ENCODE results near the gene SH2D3A. TPM values are rescaled to one million over a fixed set of nuclear protein-coding genes. Genes with fewer than 3 reads are reported as not detected.
"Not testable (repeated sequence)": the region's sequence is repeated elsewhere in the genome, so short reads cannot be mapped to it uniquely, and the experiment has no call there.

The SH2D3A gene
- total and polyA plus RNA-seq, 2 donors from 2014 or later = 12.5 to 35.4 TPM

- Histone ChIP-seq H3K4me1 (ENCODE audit: control insufficient read depth in 2 of 3, insufficient read depth in 2 of 3, low read depth in 1 of 3, low read length in 3 of 3) (no peaks in the 10 kb centered on the region), H3K27me3 (ENCODE audit: control insufficient read depth, insufficient read depth, low read length) (peaks cover 11% of the 10 kb centered on the region), H3K27ac (ENCODE audit: low read depth in 2 of 2, low read length in 2 of 2) (no peak overlapping the region), H3K9ac (ENCODE audit: low read length in 3 of 3) (no peak overlapping the region), H3K36me3 (ENCODE audit: control insufficient read depth in 2 of 3, insufficient read depth in 3 of 3, low read length in 3 of 3) (no peaks in the 10 kb centered on the region), H3K4me3 (ENCODE audit: low read length in 3 of 3) (no peak overlapping the region), H3K9me3 (ENCODE audit: control insufficient read depth in 2 of 3, insufficient read depth in 1 of 3, low read length in 3 of 3) (no peaks in the 10 kb centered on the region)
- FAIRE-seq (no peak), DNase-seq (no peak)
- no peak for TF ChIP-seq CTCF (IDR thresholded peaks at IDR 0.05; ENCODE audit: borderline replicate concordance, extremely low read depth, insufficient read depth)
- intact Hi-C loops (cut with DNase I) = no loop called here
Measured at GRCh38 chr19:6711078-6711361, 56.2 kb downstream of the SH2D3A start.

GRCh38 chr19:6710273-6711077 is 56.8 kb downstream of the SH2D3A start:
- Histone ChIP-seq H3K4me3 (ENCODE audit: low read length in 3 of 3) (no peak overlapping the region), H3K36me3 (ENCODE audit: control insufficient read depth in 2 of 3, insufficient read depth in 3 of 3, low read length in 3 of 3) (no peaks in the 10 kb centered on the region), H3K4me1 (ENCODE audit: control insufficient read depth in 2 of 3, insufficient read depth in 2 of 3, low read depth in 1 of 3, low read length in 3 of 3) (no peaks in the 10 kb centered on the region), H3K9ac (ENCODE audit: low read length in 3 of 3) (no peak overlapping the region), H3K9me3 (ENCODE audit: control insufficient read depth in 2 of 3, insufficient read depth in 1 of 3, low read length in 3 of 3) (no peaks in the 10 kb centered on the region), H3K27me3 (ENCODE audit: control insufficient read depth, insufficient read depth, low read length) (peaks cover 11% of the 10 kb centered on the region), H3K27ac (ENCODE audit: low read depth in 2 of 2, low read length in 2 of 2) (no peak overlapping the region)
- no peak for TF ChIP-seq CTCF (IDR thresholded peaks at IDR 0.05; ENCODE audit: borderline replicate concordance, extremely low read depth, insufficient read depth)
- DNase-seq (peak in 2 of 5 donors; percentile 27 to 69), FAIRE-seq (no peak)
- intact Hi-C loops (cut with DNase I) = no loop called here

GRCh38 chr19:6709549-6709948 is 57.7 kb downstream of the SH2D3A start:
- Histone ChIP-seq H3K9ac (ENCODE audit: low read length in 3 of 3) (no peak overlapping the region), H3K27ac (ENCODE audit: low read depth in 2 of 2, low read length in 2 of 2) (no peak overlapping the region), H3K36me3 (ENCODE audit: control insufficient read depth in 2 of 3, insufficient read depth in 3 of 3, low read length in 3 of 3) (no peaks in the 10 kb centered on the region), H3K4me3 (ENCODE audit: low read length in 3 of 3) (no peak overlapping the region), H3K9me3 (ENCODE audit: control insufficient read depth in 2 of 3, insufficient read depth in 1 of 3, low read length in 3 of 3) (no peaks in the 10 kb centered on the region), H3K4me1 (ENCODE audit: control insufficient read depth in 2 of 3, insufficient read depth in 2 of 3, low read depth in 1 of 3, low read length in 3 of 3) (no peaks in the 10 kb centered on the region), H3K27me3 (ENCODE audit: control insufficient read depth, insufficient read depth, low read length) (peaks cover 11% of the 10 kb centered on the region)
- FAIRE-seq (no peak), DNase-seq (peak in 1 of 5 donors; percentile 47)
- TF ChIP-seq CTCF (IDR thresholded peaks at IDR 0.05; ENCODE audit: borderline replicate concordance, extremely low read depth, insufficient read depth) = no peak
- intact Hi-C loops (cut with DNase I) = no loop called here

- H3K9ac ChIP-seq (ENCODE audit: low read length in 3 of 3); H3K9me3 ChIP-seq (ENCODE audit: control insufficient read depth in 2 of 3, insufficient read depth in 1 of 3, low read length in 3 of 3); intact Hi-C loops (cut with DNase I); H3K4me3 ChIP-seq (ENCODE audit: low read length in 3 of 3); H3K36me3 ChIP-seq (ENCODE audit: control insufficient read depth in 2 of 3, insufficient read depth in 3 of 3, low read length in 3 of 3); H3K27ac ChIP-seq (ENCODE audit: low read depth in 2 of 2, low read length in 2 of 2); H3K4me1 ChIP-seq (ENCODE audit: control insufficient read depth in 2 of 3, insufficient read depth in 2 of 3, low read depth in 1 of 3, low read length in 3 of 3); FAIRE-seq: not testable (repeated sequence)
- H3K27me3 ChIP-seq (ENCODE audit: control insufficient read depth, insufficient read depth, low read length) = peaks cover 11% of the 10 kb centered on the region
- peak in 1 of 5 donors; percentile 22 for DNase-seq
Measured at GRCh38 chr19:6708913-6709312, 58.3 kb downstream of the SH2D3A start.
